Aortic smooth muscle cell (primary cell): ENCODE measurements around the gene LUZP4. TPM values are rescaled to one million over a fixed set of nuclear protein-coding genes. Genes with fewer than 3 reads are reported as not detected.

Experiments
- total RNA-seq: library from RNA; depleted of rRNA; stranded (reverse); fragments of >200 nt; gene quantifications from 2 replicates; pipeline ENCODE4 v1.2.3, GENCODE V29; 2014

The LUZP4 gene, protein sequence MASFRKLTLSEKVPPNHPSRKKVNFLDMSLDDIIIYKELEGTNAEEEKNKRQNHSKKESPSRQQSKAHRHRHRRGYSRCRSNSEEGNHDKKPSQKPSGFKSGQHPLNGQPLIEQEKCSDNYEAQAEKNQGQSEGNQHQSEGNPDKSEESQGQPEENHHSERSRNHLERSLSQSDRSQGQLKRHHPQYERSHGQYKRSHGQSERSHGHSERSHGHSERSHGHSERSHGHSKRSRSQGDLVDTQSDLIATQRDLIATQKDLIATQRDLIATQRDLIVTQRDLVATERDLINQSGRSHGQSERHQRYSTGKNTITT
- total RNA-seq: not detected in 2 replicates

DNA sequence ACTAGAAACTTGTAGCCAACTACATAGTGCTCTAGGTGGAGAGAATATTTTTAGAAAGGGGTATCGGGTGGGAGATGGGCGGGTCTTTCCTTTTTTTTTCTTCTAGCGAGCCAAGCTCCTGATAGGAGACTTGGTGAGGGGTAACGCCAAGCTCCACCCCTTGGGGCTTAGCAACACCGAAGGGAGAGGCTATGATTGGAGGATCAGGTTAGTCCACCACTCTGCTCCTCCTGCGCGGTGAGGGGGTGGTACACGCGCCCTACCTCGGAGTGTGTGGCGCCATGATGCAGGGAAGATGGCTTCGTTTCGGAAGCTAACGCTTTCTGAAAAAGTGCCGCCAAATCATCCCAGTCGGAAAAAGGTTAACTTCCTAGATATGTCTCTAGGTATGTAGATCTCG, at the start of gene LUZP4:
Gene LUZP4 (plus strand): TSS at position 251 of the 400 bp plus-strand sequence. CDS start 45 bp downstream, at position 296.

Other genes starting within 250 kb of the LUZP4 start
- gene RBMXL3, start 100.3 kb upstream of the LUZP4 start, total RNA-seq: not detected in 2 replicates
- gene LRCH2, start 55.6 kb upstream of the LUZP4 start, total RNA-seq: 4.9 and 6.8 TPM in 2 replicates